GM19467 (cell line): ENCODE results near the gene SLC35C1.

Source experiments
- ATAC-seq: cut with Tn5 transposase; IDR thresholded peaks from one replicate; pipeline ENCODE4 v1.9.1; 2021; ENCODE audit warnings: mild to moderate bottlenecking, moderate library complexity; ENCODE audit not compliant: unreplicated experiment

SLC35C1 gene

DNA sequence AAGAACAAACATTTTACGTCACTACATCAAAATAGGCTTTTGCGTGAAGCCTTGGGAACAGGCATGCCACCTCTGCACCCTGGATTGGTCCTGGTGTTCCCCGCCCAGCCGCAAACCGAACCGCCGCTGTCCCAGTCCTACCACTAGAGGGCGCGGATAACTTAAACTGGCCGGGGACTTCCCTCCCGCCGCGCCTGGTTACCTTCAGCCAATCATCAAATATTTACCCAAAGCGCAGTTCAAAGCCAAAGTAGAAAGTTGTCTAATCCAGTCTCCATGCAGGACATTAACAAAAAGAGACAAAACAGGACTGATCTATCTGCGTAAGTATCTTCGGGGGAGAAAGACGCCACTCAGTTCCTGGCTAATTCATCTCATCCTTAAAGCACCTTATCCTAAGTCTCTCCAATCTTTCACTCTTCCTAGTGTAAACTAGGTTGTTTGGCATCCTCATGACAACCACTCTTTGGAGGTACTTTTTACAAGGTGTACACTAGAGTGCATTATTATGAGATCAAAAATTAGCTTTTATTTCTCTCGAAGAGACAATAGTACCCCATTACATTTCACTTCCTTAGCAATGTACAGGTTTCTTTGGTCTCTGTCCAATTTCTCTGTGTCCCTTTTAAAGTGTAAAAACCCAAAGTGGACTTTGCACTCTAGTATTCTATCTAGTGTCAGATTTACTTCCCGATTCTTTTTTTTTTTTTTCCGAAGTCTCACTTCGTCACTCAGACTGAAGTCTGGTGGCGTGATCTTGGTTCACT, 38.4 kb downstream of the SLC35C1 start:
- no peak for ATAC-seq

DNA sequence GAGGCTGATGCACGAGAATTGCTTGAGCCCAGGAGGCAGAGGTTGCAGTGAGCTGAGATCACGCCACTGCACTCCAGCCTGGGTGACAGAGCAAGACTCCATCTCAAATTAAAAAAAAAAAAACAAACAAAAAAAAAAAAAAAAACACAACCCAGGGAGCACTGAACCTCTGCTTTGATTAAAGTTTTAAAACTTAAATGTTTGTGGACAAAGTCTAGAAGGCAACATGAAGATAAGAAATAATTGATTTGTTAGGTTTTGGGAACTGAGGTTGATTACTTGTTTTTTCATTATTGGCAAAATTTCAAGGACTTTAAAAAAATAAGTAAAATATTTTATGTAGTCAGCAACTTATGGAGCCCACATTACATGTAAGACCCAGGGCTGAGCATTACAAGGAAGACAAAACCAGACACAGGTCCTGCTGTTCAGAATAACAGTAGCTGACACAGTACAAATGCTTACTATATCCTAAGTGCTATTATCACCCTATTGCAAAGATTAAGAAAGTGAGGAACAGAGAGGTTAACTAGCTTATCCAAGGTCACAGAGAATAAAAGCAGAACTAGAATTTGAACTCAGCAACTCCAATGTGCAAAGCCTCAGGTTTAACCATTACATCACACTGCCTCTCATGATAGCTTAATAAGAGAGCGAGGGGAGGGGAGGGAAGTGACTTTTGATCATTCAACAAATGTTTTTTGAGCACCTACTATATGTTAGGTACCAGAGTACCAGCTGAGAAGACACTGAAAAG, 40.1 kb downstream of the SLC35C1 start:
- no peak for ATAC-seq

DNA sequence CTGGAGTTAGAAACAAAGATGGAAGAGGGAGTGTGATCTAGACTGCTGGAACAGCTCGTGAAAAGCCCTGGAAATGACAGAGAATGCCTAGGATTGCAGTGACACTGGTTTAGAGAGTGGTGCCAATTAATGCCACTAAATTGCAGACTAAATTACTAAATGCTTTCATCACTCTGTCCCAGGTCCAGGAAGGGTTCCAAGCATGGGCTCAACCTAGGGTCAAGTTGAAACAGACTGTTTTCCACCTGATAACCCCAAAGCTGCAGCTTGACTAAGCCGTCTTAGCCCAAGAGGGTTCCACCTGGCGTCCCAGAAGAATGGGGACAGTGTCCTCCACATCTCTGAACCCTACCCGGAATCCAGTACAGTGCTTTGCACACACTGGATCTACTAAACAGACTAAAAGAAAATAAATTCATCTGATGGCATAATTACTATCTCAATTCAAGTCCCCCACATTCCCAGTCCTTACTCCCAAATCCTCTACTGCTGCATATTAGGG, 41.3 kb downstream of the SLC35C1 start:
- ATAC-seq, result no peak

DNA sequence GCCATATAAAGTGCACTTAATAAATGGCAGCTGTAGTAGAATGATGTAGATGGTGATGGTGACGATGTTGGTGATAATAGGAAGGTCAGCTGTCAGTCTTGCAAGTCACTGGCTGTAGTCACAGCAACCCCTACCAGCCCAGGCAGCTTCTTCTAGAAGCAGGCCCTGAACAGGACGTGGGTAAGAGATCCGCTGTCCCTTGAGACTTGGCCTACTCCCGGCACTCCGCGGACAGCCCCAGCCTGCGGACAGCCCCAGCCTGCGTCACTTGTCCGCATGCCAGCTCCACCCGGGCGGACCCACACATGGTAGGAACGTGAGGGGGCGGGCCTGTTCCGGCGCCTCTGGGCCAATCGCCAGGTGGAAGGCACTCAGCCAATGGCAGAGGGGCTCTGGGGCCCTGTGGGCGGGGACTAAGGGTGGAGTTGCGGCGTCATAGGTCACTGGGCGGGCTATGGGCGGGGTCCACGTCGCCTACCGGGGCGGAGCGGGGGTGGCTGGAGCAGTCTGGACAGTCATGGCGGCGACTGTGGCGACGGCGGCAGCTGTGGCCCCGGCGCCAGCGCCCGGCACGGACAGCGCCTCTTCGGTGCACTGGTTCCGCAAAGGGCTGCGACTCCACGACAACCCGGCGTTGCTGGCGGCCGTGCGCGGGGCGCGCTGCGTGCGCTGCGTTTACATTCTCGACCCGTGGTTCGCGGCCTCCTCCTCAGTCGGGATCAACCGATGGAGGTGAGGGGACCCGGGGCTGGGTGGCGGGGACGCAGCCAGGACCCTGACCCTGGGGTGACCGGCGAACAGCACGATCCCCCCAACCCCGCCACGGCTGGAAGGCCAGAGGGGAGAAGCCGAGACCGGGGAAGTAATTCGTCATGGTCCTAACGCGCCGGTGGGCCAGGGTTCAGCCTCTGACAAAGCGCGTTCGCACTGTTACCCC, 42.3 kb downstream of the SLC35C1 start, which contains the start of gene CRY2:
Gene CRY2 (plus strand): TSS at position 502 of the 937 bp plus-strand sequence. CDS start 16 bp downstream, at position 518.
- ATAC-seq, result peak; percentile 91

DNA sequence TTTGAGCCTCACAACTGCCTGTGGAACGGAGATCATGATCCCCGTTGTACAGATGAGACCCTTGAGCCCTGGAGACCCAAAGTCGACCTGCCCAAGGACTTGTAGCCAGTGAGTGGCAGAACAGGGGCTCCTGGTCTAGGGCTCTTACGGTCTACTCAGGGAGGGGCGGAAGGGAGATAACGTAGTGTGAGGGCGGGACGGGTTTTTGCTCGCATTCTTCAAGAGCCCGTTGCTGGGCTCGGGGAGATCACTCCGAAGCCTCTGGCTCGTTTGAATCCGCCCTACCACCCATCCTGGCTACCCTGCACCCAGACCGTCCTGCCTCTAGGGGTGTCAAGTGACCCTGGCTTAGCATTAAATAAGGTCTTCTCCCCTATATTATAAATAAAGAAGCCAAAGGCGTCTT, 43.0 kb downstream of the SLC35C1 start:
- peak; percentile 4 for ATAC-seq

DNA sequence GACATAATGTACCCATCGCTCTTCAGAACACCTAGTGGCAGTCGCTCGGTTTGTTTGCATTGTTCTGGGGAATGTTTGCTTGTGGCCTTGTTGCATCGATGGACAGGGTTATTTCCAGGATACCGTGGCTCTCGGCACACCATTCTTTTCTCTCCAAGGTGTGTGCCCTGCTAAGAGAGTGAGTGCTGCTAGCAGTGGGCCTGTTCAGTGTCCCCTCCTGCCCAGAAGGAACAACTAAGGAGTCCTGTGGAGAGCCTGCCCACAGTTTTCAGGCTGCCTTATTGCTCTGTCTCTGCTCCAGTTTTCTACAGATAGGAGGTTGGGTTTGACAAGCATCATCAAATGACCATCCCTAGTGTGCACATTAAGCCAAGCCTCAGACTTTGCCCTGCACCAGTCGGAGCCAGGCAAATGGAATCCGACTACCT, 43.7 kb downstream of the SLC35C1 start:
- no peak for ATAC-seq

DNA sequence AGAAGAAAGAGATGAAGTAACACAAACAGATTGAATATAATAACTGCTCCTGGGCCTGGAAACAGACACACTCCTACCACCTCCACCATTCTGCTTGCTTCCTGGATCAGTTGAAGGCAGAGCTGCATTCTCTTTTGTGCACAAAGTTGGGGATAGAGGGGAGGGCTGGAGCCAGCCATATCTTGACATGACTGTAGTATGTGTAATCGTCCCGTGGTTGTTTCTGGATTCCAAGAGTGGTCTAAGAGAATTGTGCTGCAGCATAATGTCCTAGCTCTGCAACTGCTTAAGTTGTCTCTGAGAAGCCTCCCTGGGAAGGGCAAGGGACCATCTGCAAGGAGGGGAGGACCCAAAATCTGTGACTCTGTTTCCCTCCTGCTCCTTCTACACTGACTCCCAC, 45.5 kb downstream of the SLC35C1 start:
- ATAC-seq, result no peak

DNA sequence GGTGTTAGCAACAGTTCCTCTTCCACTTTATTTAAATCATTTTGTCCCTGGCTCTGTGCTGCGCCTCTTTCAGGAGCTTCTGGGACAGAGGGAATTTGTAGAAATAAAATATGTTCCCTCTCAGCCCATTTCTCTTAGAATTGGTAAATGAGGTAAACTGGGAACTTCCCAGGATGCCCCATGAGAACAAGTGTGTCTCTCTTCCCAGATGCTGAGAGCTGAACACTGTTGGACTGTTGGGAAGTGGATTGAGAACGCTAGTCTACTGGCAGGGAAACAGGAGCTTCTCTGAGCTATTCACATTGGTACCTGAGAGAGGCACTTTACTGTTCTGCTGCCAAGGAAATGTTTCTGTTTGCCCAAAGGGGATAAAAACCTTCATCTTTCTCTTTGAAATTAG, 46.3 kb downstream of the SLC35C1 start:
- ATAC-seq, result no peak

DNA sequence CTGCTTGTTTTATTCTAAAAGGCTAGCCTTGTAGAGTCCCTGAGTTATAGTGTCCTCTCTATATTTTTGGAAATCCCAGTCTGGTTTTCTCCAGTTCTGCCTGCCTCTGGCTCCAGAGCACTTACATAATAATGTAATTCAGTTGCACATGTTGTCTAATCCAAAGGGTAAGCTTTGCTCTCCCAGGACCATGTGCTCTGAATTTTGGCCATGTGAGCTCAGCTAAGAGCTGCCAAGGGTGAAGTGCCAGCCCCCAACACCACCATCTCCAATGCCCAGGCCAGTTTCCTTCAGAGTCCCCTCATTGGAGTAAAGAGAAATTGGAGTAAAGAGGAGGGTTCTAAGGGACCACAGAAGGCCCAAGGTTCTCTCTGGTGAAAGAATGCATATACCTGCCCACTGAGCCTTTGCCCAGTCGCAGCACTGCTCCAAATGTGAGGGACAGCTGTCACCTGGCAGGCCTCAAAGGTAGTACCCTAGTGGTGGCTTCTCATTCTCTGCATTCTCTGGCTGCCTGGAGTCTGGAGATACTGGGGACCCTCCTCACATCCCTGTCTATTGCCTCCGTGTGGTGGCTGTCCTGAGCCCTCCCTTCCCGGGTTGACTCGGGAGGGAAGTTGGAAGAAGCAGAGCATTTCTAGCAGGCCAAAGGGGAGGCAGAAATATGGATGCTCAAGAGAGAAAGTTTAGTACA, 47.2 kb downstream of the SLC35C1 start:
- no peak for ATAC-seq

DNA sequence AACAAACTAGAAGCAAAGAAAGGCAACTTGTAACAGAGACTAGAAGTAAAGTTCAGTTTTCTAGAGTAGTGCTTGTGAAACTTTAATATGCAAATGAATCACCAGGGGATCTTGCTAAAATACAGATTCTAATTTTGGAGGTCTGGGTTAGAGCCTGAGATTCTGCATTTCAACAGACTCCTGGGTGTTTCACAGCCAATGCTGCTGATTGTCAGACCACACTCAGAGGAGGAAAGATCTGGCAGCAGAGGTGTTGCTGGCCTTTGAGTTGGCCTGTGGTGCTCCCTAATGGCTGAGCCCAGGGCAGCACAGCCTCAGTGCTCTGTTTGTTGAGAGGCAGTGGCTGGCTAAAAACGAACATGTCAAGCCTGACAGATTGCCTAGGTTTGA, 47.8 kb downstream of the SLC35C1 start:
- no peak for ATAC-seq

DNA sequence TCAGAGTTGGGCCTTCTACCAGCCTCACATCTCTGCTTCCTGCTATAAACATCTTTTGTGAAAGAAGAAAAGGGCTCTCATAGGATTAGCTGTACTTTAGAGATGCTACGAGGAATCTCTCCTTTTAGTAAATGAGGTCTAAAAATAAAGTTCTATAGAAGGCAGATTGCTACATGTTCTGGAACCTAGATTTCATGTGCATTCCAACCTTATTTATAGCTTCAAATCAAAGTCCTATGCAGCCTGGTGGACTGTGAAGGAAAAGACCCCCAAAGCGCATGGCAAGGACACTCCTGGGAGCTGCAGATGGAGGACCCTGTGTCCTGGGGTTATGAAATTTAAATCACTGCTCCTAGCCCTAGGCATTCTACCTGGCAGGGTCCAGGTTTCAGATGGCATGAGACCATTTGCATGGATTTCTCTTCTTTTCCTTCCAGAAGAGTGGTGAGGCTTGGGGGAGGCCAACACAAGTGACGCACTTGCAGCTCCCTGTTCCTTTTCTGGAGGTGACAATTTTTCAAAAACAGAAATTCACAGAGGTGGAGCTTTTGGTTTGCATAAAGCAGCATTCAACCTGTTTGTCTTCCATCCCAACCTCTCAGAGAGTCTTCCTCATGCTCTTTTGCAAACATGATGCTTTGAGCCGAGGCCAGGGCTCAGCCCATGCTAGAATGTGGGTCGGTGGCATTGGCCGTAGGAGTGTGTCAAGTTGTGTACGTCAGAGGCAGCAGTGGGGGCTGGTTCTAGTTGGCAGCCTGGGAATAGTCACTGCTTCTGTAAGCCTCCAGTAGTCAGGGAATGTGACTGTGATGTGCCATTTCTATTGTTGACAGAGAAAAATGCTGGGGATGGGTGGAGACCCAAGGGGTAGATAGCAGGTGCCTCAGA, 48.6 kb downstream of the SLC35C1 start:
- ATAC-seq, result no peak

DNA sequence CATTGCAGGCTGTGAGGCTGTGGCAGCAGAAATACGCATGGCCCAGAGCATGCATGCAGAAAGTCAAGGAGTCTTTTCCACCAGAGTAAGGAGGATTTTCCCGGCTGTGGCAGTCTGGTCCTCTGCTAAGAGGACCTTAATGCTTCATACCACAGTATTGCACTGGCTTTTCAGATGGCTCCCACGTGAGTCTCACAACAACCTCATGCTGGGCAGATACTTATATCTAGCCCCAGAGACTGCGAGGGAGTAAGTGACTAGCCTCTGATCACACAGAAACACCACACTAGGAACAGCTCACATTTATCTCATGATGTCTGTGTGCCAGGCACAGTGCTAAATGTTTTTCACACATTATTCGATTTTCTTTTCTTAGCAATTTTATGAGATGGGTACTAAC, 50.4 kb downstream of the SLC35C1 start:
- ATAC-seq, result no peak

DNA sequence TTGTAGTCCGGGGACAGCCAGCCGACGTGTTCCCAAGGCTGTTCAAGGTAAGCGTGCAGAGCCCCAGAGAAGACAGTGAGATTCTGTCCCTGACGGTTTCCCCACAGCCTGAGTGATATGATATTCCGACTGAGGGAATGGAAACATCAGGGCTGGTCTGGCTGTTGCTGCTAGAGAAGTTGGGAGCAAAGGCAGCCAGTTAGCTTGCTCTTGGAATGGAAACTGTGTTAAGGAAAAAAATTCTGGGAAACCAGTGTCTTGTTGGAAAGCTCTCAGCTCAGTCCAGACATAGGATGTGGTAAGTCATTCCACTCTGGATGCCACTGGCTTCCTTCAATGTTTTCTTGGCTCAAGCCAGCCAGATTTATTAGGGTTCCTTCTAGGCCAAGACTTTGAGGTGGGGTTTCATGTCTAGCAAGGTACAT, 51.1 kb downstream of the SLC35C1 start:
- ATAC-seq, result no peak

DNA sequence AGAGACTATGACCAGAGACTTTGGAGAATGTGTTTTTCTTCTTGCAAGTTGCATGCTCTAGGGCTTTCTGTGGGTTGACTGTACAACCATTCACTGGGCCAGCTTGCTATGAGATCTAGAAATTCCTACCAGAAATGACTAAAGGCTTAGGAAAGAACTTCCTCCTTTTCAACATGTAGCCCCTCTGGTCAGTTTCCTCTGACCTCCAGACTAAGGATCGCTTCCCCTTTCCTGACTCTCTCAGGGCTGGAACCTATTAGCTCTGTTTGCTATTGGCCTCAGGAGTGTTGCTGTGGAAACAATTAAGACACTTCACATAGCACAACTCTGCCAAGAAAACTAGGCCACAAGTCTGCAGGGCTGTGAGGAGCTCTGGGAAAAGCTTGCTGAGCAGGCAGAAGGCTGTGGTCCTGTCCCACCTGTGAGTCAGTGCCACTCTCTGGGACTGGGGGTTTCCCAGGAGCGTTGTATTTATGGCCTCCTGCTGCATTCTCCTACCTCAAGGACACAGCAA, 53.1 kb downstream of the SLC35C1 start:
- no peak for ATAC-seq

DNA sequence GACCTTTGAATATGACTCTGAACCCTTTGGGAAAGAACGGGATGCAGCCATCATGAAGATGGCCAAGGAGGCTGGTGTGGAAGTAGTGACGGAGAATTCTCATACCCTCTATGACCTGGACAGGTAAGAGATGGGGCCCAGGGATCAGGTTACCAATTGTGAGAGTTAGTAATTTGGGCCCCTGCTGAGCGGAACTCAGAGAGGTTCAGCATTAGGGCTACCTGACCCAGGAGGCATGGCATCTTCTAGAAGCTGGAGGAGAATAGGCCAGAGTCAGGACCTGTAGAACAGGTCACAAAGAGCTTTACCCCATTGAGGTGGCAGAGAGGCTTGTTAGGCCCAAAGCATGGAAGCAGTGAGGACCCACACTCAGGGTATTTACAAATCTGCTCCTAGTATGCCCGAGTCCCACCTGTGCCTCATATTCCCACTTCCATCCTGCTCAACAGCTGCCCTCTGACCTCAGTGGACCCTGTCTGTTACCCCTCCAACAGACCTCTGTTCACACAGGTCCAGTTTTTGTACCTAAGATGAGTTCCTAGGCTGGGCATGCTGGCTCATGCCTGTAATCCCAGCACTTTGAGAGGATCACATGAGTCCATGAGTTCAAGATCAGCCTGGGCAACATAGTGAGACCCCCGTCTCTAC, 53.9 kb downstream of the SLC35C1 start:
- ATAC-seq, result no peak

DNA sequence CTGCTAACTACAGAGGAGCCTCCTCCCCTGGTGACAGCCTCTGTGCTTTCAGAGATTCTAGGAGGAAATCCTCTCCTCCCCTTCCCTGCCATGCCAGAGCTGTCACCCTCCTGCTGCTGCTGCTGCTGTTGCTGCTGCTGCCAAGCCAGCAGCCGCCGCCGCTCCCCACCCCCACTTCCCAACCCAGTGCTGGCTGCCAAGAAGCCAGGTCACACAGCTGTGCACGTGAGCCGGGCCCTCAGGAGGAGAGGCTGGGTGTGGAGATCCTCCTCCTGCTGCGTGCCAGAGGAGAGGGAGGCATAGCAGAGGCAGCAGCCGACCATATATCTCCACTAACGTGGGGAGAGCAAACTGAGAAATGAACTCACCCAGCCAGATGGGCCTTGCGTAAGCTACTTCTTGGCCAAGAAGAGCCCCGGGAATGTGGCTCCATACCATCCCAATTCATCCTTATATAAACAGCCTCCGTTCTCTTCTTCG, 54.8 kb downstream of the SLC35C1 start:
- no peak for ATAC-seq

DNA sequence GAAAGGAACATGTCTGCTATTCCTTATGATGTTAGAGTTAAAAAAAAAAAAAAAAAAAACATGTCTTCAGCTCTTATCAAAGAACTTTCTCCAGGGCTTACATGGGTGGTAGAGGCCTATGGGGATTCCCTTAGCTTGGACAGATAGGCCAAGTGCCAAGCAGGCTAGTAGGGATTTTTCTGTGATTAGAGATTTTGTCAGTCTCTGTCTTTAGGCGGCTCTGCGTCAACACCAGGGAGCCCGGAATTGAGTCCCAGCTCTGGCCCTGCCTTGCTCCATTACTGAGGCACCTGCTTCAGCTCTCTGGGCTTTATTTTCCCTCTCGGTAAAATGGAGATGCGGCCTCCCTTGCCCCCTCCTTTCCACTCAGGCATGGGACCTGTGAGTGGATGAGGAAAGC, 55.4 kb downstream of the SLC35C1 start:
- ATAC-seq, result no peak

DNA sequence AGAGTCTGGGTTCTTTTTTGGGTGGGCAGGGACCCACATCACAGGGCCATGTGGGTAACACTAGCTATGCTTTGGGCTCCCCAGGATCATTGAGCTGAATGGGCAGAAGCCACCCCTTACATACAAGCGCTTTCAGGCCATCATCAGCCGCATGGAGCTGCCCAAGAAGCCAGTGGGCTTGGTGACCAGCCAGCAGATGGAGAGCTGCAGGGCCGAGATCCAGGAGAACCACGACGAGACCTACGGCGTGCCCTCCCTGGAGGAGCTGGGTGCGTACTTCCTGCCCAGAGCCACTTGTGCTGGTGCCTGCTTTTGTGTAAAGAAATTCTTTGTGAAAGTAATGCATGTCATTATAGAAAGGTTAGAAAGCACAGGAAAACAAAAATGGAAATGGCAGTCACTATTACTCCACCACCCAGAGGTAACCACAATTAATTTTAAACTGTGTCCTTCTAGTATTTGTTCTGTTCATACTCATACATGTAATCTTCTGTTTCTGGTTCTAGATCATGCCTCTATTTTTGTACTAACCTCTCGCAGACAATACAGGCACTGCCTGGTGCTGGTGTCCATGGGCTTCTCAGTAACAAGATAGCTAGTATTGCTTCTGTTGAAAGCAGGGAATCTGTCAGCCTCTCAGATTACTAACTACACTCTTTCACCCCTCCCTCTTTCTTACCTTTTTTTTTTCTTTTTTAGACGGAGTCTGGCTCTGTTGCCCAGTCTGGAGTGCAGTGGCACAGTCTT, 56.0 kb downstream of the SLC35C1 start:
- no peak for ATAC-seq
